Measurements from ENCODE around the gene COX10.
"Not testable (repeated sequence)": the region's sequence is repeated elsewhere in the genome, so short reads cannot be mapped to it uniquely, and the experiment has no call there.

The COX10 gene

DNA sequence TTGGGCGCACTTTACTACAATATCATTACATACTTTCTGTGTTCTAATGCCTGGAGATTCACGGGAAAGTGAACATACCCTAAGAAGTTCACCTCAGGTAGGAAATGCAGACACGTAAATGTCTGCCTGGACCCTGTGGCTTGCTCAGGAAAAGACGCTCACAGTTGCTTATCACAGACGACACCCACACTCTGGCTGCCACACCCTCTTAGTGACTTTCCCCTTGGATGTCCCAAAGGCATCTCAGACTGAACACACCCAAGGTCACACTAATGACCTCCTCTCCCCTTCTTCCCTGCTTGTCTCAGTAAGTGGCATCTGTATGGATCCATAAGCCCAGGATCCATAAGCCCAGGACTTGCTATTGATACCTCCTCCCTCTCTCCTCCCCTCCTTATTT lies 134.8 kb downstream of the COX10 start:
- no peak for DNase-seq (ENCODE audit: low spot score)

DNA sequence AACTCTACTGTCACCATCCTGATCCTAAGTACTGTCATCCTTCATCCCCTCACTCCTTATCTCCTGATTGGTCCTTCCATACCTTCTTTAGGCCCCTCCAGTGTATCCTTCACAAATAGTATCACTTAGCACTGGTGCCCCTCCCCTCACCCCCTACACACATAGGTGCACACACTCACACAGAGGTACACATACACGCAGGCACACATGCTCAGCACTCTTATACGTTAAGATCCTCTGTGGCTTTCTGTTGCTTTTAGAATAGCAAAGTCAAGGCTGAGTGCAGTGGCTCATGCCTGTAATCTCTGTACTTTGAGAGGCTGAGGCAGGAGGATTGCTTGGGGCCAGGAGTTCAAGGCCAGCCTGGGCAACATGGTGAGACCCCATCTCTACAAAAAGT lies 135.2 kb downstream of the COX10 start:
- no peak for DNase-seq (ENCODE audit: low spot score)

DNA sequence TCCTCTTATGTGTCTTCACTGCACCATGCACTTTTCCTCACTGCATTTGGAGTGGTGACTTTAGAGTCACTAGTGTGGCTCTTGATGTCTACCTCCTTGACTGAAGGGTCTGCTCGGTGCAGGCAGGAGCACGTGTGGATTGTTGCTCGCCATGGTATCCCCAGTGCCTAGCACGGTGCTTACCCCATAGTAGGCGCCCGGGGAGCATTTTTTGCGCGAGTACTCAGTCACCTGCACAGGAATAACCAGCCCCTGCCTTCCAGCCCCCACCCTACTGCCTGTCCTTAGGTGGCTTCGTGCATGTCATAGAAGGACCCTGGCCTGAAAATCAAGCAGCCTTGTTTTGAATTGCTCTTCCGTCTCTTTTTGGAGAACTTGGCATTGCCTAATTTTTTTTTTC lies 136.1 kb downstream of the COX10 start:
- no peak for DNase-seq (ENCODE audit: low spot score)

DNA sequence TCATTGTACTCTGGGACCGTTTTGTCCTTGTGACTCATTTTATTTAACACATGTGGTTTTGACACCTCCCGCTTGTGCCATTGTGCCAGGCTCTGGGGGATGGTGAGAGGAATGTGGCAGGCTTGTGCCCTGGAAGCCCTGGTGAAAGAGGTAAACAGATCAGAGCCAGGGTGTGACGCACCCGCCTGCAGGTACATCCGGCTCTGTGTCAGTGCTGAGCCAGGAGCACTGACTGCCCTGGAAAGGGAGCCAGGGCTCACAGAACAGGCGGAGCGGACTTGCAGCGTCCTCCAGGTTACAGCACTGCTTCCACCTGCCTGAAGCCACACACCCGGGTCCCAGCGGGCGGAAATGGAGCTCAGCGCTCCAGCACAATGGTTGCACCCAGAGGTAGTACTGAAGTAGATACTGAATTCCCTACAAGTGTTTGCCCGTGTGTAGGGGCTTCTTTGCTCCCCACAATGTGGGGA lies 136.7 kb downstream of the COX10 start:
- DNase-seq (ENCODE audit: low spot score): no peak

DNA sequence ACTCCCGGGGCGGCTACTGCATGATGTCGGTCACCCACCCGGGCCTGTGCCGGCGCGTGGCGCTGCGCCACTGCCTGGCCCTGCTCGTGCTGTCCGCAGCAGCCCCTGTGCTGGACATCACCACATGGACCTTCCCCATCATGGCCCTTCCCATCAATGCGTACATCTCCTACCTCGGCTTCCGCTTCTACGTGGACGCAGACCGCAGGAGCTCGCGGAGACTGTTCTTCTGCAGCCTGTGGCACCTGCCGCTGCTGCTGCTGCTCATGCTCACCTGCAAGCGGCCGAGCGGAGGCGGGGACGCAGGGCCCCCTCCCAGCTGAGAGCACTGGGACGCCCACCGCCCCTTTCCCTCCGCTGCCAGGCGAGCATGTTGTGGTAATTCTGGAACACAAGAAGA lies 137.6 kb downstream of the COX10 start:
- no peak for DNase-seq (ENCODE audit: low spot score)

GRCh38 chr17:14207791-14208190 lies 138.5 kb downstream of the COX10 start:
- DNase-seq (ENCODE audit: low spot score): no peak

DNA sequence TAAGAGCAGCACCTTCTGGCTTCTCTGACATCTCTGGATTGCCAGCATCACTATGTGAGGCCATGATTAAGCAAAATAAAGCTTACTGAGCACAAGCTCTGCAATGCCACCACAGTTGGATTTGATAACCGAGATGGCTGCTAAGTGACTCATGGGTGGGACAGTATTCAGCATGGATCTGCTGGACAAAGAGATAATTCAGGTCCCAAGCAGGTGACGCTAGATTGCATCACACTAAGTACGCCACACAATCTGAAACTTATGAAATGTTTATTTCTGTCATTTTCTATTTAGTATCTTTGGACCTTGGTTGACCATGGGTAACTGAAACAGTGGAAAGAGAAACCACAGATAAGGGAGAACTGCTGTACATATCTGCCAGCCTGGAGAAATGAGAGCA lies 139.9 kb downstream of the COX10 start:
- no peak for DNase-seq (ENCODE audit: low spot score)

- DNase-seq (ENCODE audit: low spot score): no peak
Measured at GRCh38 chr17:14211246-14211645, 141.9 kb downstream of the COX10 start.

- DNase-seq (ENCODE audit: low spot score): no peak
Measured at GRCh38 chr17:14211801-14212200, 142.5 kb downstream of the COX10 start.

GRCh38 chr17:14212401-14212800 lies 143.1 kb downstream of the COX10 start:
- no peak for DNase-seq (ENCODE audit: low spot score)

GRCh38 chr17:14214271-14214670 lies 145.0 kb downstream of the COX10 start:
- DNase-seq (ENCODE audit: low spot score): no peak

GRCh38 chr17:14222611-14223010 lies 153.3 kb downstream of the COX10 start:
- DNase-seq (ENCODE audit: low spot score): no peak

DNA sequence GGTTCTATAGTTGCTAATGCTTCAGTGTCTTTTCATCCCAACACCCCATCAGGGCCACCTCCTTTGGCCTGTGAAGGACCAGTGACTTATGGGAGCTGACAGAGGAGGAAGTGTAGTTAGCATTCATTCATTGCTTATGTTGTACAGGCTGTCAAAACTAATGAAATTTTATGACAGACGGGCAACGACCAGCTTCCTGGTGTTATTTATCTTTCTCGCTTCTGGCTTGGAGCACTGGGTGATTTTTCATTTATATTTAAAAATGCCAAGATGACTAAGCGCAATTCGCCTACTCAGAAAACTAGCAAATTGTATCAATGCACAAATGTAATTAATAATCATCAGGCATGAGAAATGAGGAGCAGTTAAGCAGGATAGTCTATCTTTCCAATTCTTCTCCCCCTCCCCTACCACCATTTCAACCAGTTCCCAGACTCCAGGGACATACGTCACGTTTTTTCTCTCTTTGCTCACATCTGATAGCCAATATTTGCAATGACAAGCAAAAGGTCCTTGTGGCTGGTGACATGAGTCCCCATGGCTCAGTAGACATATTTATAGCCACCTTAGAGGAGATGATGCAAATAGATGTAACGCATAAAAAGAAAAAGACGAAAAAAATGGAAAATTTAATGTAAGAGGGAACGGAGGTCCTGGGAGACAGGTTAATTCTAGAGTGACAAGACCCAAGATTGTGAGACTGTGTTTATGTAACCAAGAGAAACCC lies 156.1 kb downstream of the COX10 start:
- no peak for DNase-seq (ENCODE audit: low spot score)

- no peak for DNase-seq (ENCODE audit: low spot score)
Measured at GRCh38 chr17:14227052-14227451, 157.7 kb downstream of the COX10 start.

GRCh38 chr17:14228903-14229302 lies 159.6 kb downstream of the COX10 start:
- no peak for DNase-seq (ENCODE audit: low spot score)

DNA sequence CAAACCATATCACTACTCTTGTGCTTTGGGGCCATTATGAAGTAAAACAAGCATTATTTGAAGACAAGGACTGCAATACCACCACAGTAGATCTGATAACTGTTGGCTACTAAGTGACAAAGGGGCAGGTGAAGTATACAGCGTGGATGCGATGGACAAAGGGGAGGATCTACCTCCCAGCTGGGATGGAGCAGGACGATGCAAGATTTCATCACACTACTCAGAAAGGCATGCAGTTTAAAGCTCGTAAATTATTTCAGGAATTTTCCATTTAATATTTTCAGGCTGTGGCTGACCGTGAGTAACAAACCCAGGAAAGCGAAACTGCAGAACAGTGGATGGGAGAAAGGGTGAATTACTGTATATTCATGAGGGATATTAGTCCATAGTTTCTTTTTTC lies 161.9 kb downstream of the COX10 start:
- not testable (repeated sequence) for DNase-seq (ENCODE audit: low spot score)

DNA sequence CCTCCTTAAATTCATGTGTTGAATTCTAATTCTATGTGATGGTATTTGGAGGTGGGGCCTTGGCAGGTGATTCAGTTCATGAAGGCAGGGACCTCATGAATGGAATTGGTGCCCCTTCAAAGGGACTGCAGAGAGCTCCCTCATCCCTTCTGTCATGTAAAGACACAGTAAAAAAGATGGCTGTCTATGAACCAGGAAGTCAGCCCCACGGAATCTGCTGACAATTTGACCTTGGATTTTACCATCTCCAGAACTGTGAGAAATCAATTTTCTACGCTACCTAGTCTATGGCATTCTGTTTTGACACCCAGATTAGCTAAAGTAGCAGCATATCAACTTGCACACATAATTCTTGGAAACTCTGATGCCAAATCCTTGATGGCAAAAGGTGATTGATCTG lies 165.7 kb downstream of the COX10 start:
- not testable (repeated sequence) for DNase-seq (ENCODE audit: low spot score)

DNA sequence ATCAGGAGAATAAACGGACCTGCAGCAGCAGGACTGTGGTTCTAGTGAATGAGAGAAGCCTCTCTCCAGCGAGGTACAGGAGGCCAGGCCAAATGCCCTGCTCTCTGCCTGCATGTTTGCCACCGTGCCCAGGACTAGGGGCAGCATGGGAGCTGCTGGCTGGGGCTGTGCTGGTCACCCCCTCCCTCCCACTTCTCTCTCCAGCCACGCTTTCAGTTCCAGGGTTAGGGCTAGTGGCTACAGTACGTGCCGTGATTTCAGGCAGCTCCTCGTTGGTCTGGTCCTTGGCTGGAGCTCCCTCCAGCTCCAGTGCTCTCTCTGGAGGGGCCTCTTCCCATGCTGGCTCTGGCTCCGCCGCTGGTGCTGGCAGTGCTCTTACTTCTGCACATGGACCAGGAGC lies 166.7 kb downstream of the COX10 start:
- not testable (repeated sequence) for DNase-seq (ENCODE audit: low spot score)

DNA sequence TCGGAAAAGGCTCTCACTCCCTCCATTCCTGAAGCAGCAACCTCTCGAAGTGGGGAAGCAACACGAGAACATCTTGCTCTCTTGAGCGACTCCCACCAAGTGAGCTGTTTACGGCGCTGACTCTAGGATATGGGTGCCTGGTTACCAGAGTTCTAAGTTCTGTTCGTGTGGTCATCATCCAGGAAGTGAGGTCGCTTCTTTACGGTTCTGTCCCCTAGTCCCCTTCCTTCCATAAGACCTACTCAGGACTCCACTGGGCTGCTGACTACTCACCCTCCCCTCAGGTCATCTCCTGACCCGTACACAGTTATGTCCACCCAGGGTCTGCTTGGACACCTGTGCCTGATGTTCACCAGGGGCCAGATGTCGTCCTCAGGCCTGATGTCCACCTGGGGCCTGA lies 167.5 kb downstream of the COX10 start, which contains the start of gene CDRT15:
CDRT15 (minus strand) TSS at position 101 of the 400 bp plus-strand sequence; CDS start at position 72, 29 bp downstream.
- DNase-seq (ENCODE audit: low spot score): not testable (repeated sequence)

GRCh38 chr17:14239271-14239670 lies 170.0 kb downstream of the COX10 start:
- not testable (repeated sequence) for DNase-seq (ENCODE audit: low spot score)

DNA sequence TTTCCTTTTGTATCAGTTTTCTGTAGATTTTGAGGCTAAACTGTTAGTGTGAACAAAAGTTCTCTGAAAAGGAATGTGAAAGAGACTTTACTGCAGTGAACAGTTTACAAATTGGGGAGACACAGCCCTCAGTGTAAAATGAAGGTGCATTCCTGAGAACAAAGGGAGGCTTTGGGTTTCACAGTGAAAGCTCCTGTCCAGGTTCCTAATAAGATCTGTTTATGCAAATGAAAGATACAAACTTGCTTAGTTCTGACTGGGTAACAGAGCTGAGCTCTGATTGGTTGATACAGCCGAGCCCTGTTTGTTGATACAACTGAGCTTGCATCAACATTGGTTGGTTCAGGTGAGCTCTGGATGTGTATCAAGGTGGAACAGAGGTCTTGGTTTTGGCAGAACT lies 175.7 kb downstream of the COX10 start:
- DNase-seq (ENCODE audit: low spot score): no peak

- no peak for DNase-seq (ENCODE audit: low spot score)
Measured at GRCh38 chr17:14245629-14246028, 176.3 kb downstream of the COX10 start.
